Right lobe of liver (tissue), 4 donors: Measurements from ENCODE around the gene AFF4.

Source experiments
- POLR2A ChIP-seq: fragments of 450-650 bp; IDR thresholded peaks from one replicate; pipeline ENCODE4 v1.6.1; 2017; ENCODE audit warnings: antibody characterized with exemption, mild to moderate bottlenecking
- TF ChIP-seq, protein P1 (sequence below), 4 donors: fragments of 200-600 bp in 3 of 4; fragments of 450-650 bp in 1 of 4; IDR thresholded peaks; one replicate each; pipeline versions ENCODE4 v1.5.1 to v1.8.0; 2016 to 2022; ENCODE audit warnings: antibody characterized with exemption in 4 of 4, mild to moderate bottlenecking in 2 of 4
- donor health status: DM: no; HTN: no; CAD: no.
- donor health status: DM: no; HTN: no; CAD: no.
- donor health status: DM: no; HTN: yes; CAD: no.

DNA sequence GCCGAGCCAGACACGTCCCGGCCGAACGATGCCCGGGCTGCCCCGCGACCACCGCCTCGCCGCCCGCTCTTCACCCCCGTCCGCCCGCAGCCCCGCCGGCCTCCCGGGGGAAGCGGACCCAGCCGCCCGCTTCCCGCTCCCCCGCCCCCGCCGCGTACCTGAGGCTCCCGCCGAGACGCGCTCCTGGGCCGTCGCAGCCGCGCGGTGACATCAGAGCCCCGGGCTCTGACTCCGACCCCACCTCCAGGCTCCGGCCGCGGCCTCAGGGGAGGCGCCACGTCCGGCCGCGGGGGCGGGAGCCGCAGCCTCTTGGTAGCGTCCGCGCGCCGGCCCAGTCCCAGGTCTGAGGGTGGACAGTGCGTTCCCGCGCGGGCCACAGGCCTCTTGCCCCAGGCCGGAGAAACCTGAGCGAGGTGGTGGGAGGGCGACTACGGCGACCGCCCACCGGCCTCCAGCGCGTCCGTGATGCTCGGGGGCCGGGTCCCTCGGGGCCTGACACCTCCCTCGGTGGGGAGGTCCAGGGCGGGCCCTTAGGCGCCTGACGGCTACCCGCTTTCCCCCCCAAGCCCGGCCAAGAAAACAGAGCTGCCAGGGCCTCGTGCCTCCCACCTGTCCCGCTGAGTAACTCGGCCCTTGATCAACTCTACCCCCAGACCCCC, 132.9 kb downstream of the AFF4 start, which contains the start of gene SHROOM1:
- TF ChIP-seq, protein P1, sequence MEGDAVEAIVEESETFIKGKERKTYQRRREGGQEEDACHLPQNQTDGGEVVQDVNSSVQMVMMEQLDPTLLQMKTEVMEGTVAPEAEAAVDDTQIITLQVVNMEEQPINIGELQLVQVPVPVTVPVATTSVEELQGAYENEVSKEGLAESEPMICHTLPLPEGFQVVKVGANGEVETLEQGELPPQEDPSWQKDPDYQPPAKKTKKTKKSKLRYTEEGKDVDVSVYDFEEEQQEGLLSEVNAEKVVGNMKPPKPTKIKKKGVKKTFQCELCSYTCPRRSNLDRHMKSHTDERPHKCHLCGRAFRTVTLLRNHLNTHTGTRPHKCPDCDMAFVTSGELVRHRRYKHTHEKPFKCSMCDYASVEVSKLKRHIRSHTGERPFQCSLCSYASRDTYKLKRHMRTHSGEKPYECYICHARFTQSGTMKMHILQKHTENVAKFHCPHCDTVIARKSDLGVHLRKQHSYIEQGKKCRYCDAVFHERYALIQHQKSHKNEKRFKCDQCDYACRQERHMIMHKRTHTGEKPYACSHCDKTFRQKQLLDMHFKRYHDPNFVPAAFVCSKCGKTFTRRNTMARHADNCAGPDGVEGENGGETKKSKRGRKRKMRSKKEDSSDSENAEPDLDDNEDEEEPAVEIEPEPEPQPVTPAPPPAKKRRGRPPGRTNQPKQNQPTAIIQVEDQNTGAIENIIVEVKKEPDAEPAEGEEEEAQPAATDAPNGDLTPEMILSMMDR (IDR thresholded peaks at IDR 0.05) = no peak
- peak; percentile 99 for TF ChIP-seq POLR2A
